GM18517 (cell line): ENCODE data around the gene IQUB.
"Not testable (repeated sequence)": the region's sequence is repeated elsewhere in the genome, so short reads cannot be mapped to it uniquely, and the experiment has no call there.

ENCODE experiments used
- ATAC-seq: cut with Tn5 transposase; IDR thresholded peaks from one replicate; pipeline ENCODE4 v1.9.1; 2021; ENCODE audit warnings: mild to moderate bottlenecking, moderate library complexity; ENCODE audit not compliant: unreplicated experiment

The IQUB gene

DNA sequence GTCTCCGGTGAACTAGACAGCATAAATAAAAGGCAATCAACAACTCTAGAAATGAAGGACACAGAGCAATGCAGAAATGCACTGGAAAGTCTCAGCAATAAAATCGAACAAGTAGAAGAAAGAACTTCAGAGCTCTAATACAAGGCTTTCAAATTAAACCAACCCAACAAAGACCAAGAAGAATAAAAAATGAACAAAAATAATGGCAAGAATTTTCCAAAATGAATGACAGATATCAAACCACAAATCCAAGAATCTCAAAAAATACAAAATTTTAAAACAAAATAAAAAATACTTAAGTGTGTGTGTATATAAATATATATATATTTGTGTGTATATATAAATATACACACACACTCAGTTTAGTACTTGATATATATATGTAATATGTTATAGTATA, 110.8 kb downstream of the IQUB start:
- no peak for ATAC-seq

DNA sequence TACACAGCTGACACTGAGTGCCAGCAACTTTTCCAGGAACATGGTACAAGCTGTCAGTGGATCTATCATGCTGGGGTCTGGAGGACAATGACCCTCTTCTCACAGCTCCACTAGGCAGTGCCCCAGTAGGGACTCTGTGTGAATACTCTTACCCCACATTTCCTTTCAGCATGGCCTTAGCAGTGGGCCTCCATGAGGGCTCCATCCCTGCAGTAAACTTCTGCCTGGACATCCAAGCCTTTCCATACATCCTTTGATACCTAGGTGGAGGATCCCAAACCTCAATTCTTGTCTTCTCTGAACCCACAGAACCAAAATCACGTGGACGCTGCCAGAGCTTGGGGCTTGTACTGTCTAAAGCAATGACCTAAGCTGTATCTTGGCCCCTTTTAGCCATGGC, 116.8 kb downstream of the IQUB start:
- ATAC-seq = no peak

DNA sequence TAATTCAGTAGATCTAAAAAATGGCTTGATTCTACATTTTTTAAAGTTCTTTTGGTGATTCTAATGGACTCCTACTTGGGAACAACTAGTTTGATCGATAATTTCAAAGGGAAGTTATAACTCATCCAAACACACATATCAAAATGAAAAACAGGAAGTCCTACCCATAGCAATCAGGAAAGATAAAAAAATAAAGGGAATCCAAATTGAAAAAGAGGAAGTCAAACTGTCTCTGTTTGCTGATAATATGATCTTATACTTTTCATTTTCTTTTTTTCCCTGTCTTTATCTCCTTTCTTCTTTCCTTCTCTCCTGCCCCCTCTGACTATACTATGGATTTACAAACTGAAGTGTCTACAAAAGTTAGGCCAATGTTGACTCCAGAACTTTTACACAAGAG, 118.8 kb downstream of the IQUB start:
- ATAC-seq = no peak

DNA sequence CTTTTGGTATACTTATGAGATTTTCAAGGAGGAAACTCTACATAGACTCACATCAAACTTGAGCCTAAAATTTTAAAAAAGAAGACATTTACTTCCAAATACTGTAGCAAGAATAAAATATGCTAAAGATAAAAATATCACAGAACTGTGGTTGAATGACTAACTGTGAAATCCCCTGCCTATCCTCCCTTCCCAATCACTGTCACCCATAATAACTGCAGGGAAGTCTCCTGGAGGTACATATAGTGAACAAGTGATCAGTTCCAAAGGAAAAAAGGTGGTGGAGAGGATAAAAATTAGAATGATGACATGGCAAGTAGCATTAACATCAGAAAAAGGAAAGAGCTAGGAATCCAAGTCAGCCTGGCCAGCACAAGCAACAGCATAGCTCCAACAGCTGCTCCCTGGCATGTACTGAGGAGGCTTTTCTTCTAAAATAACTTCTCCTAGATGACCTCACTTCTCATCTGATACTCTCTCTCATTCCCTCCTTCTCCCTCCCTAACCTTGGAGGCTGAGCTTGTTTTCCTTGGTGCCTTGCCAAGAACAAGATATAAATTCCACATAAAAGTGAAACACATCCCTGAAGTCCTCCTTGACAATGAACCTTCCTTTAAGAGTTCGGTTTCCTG, 124.0 kb downstream of the IQUB start:
- ATAC-seq = no peak

DNA sequence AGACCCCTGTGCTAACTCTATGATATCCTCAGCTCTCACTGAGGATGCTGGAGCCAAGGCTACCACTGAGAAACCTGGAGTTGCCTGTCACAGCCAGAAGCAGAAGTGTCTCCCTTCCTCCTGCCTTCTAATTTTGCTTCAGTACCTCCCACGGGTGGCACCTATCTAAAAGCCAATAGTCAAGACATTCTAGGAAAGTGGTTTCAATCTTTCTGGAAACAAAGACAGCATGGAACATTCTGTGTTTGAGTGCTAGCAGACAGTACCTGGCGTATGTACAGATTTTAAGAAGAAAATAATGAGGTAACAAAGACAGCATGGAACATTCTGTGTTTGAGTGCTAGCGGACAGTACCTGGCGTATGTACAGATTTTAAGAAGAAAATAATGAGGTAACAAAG, 126.4 kb downstream of the IQUB start:
- not testable (repeated sequence) for ATAC-seq
